A172 (cell line): ENCODE measurements around the gene CLOCK. TPM values are rescaled to one million over a fixed set of nuclear protein-coding genes. Genes with fewer than 3 reads are reported as not detected.

Source experiments
- DNase-seq: peaks from one replicate; pipeline ENCODE4 v3.0.0-alpha.2; 2015; ENCODE audit warnings: low spot score
- total RNA-seq: library from RNA; depleted of rRNA; stranded (reverse); fragments of >200 nt; shearing (Covaris generic); gene quantifications from 2 replicates; pipeline ENCODE4 v1.2.3, GENCODE V29; 2014

The CLOCK gene
- total RNA-seq, 1 experiment from 2014 or later: 35.1 TPM

DNA sequence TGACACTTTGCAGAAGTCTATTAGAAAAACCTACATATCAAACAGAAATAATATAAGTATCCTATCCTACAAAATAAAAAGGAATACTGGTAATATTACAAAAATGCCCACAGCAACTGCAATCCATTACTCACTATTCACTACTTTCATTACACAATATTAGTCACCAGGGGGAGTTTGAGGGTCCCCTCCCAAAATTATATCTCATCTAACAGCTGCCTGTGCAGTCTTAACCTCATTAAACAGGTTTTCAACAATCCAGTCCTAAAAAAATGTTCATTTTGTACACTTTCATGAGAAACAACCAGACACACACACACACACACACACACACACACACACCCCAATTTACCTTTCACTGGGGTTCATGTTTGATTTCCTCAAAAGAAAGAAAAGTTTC lies 2.9 kb downstream of the CLOCK start:
- DNase-seq: no peak

DNA sequence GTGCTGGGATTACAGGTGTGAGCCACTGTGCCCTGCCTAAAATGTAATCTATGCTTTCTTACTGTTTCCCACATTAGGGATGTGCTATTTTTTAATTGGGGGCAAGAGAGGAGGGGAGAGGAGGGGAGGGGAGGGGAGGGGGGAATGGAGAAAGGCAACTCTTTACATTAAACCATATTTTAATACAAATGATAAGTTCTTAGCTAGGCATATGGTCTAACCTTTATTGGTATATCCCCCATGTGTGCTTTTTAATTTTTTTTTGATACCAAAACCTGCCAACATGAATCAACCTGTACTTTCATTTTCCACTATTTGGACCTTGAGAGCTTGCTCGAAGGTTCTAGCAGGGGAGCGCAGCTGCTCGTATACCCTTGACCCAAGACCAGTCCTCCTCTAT lies 6.4 kb downstream of the CLOCK start:
- DNase-seq: no peak

DNA sequence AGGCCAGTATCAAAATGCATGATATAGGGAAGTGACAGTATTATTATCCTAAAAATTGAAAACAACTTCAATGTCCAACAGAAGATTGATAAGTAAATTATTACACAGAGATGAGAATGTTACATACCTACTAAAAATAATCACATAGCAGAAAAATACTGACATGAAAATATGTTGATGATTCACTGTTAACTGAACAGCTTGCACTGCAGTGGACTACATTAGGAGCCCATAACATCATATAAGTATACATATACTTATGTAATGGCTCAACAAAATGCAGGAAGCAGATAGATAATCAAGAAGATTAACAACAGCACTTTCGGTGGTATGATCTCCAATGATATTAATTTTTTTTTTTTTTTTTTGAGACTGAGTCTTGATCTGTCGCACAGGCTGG lies 7.1 kb downstream of the CLOCK start:
- DNase-seq: no peak

DNA sequence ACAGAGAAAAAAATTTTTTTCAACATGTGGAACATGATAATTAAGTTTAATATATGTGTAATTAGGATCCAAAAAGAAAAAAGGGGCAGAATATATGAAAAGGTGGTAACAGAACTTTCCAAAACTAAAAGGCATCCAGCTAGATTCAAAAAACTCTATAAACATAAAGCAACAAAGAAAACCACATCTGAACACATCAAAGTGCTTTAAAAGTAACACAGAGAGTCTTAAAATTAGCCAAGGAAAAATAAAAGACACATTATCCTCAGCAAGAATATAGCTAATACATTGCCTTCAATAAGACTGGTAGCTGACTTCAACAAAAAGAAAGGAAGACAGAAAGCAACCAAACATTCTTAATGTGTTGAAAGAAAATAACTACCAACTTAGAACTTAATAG lies 8.2 kb downstream of the CLOCK start:
- no peak for DNase-seq

DNA sequence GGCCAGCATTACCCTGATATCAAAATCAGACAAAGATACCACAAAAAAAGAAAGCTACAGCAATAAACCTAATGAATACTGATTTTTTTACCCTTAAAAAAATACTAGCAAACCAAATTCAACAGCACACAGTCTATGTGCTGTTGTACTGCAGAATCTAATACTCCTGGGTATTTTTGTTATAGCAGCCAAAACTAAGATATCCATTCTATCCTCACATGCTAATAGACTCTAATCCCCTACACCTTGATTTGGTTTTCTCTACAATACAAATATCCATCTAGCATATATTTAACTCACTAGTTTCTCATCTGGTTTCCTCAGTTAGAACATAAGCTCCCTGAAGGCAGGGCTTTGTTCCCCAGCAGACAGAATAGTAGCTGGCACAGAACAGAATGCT lies 12.4 kb downstream of the CLOCK start:
- no peak for DNase-seq

DNA sequence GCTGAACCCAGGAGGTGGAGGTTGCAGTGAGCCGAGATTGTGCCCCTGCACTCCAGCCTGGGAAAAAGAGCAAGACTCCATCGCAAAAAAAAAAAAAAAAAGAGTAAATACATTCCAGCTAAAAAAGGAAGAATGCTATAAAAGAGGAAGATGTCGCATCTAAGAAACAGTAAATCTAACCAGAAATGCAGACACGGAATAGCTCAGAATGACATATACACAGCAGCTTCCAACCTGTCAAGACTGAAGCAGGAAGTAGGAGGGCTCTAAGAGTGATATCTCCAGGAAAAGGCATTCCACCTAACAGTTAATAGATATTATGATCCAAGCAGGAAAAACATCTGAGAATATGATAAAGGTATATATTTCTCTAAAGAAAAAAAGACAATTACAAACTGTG lies 16.0 kb downstream of the CLOCK start:
- no peak for DNase-seq

DNA sequence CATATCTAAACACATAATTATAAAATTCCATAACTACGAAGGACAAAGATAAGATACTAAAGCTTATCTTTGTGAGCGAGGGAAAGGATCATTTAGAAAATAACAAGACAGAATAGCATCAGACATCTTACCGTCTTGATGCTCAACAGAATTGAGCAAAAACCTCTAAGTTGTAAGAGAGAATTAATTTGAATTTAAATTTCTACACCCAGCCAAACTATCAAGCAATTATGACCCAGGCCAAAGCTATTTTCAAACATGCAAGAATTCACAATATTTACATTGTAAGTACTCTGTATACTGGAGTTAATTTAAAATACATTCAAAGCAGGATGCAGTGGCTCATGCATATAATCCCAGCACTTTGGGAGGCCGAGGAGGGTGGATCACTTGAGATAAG lies 16.5 kb downstream of the CLOCK start:
- DNase-seq: no peak

DNA sequence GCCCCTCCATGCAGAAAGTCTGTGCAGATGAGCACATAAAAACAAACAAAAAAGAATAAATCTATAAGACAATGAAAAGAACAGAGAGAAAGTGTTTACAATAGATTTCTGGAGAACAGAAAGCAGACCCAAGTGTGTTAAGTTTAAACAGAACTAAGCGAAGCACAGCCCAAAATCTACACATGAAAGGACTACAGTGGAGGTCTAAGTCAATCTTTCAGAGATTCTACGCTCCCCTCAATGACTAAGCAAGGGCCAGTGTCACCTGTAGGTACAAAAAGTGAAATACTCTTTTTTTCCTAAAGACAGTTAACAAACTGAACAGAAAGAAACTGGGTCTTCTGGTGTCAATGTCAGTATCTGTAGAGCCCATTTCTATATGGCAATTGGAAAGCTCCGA lies 18.2 kb downstream of the CLOCK start:
- DNase-seq: no peak

DNA sequence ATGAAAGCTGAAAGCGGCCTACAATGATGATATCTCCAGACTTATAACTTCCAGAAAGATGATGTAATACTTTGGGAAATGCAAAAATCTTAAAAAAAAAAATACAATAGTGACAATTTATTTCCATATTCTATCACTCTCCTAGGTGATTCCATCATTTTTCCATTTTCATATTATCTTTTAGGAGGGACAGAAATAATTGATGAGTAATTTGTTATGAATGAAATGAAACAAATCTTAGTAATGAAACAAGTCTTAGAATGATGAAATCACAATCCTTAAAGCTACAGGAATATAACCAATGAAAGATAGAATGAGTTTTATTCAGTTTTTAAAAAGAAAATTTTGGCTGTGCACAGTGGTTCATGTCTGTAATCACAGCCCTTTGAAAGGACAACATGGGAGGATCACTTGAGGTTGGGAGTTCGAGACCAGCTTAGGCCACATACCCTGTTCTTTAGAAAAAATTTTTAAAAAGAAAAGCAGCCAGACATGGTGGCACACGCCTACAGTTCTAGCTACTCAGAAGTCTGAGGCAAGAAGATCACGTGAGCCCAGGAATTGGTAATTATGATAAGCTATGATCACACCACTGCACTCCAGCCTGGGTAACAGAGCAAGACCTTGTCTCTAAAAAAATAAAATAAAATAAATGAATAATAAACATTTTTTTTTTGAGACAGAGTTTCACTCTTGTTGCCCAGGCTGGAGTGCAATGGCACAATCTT lies 21.7 kb downstream of the CLOCK start:
- DNase-seq: no peak

DNA sequence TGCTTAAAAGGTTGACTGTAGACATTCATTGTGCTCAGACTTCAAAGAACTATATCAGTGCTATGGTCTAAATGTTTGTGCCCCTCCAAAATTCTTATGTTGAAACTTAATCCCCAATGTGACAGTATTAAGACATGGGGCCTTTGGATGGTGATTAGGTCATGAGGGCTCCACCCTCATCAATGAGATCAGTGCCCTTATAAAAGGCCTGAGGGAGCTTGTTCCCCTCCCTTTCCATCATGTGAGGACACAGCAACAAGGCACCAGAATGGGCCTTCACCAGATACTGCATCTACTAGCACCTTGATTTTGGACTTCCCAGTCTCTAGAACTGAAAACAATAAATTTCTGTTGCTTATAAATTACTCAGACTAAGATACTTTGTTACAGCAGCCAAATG lies 28.3 kb downstream of the CLOCK start:
- DNase-seq: no peak

DNA sequence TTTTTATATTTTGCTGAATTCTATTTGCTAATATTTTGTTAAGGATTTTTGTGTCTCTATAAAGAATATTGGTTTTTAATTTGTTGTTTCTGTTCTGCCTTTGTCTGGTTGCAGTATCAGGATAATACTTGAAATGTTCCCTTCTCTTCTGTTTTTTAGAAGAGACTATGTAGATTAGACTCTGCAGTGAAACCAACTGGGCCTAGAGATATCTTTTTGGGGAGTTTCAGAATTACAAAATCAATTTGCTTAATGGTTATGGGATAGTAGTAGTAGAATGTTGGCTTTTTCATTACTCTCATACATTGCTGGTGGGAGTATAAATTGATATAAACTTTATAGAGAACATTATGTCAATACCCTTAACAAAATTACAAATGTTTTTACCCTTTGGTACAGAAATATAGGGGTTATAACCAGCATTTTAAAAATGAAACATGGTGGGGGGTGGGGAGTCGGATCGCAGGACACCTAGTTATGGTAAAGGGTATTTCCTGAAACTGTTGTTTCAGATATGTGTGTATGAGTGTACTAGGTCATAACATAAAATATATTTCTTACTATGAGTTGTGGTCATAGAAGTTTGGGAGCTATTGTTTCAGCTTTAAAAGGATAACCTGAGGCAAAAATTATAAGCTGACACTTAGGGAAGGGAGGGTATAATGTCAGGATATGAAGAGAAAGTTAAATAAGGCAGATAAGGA lies 29.0 kb downstream of the CLOCK start:
- DNase-seq: no peak

DNA sequence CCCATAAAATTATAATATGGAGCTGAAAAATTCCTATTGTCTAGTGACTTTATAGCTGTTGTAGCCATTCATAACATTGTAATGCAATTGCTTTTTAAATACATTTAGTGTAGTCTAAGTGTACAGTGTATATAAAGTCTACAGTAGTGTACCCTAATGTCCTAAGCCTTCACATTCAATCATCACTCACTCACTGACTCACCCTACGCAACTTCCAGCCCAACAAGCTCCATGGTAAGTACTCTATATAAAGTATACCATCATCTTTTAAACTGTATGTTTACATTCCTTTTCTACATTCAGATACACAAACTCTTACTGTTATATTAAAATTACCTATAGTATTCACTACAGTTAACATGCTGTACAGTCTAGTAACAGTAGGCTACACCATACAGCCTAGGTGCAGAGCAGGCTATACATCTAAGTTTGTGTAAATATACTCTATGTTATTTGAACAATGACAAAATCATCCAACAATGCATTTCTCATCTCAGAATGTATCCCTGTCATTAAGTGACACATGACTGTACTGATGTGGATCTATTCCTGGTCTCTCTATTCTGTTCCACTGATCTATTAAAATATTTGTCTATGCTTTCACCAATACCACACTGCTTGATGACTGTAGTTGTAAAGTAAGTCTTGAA lies 33.7 kb downstream of the CLOCK start:
- no peak for DNase-seq

DNA sequence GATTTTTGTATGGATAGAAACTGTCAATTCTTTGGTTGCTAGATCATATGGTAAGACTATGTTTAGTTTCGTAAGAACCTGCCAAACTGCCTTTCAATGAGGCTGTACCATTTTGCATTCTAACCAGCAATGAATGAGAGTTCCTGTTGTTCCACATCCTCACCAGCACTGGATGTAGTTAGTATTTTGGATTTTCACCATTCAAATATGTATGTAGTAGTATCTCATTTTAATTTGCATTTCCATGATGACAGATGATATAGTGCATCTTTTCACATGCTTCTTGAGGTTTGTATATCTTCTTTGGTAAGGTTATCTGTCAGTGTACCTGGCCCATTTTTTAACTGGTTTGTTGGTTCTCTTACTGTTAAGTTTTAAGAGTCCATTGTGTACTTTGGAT lies 34.6 kb downstream of the CLOCK start:
- DNase-seq: no peak

DNA sequence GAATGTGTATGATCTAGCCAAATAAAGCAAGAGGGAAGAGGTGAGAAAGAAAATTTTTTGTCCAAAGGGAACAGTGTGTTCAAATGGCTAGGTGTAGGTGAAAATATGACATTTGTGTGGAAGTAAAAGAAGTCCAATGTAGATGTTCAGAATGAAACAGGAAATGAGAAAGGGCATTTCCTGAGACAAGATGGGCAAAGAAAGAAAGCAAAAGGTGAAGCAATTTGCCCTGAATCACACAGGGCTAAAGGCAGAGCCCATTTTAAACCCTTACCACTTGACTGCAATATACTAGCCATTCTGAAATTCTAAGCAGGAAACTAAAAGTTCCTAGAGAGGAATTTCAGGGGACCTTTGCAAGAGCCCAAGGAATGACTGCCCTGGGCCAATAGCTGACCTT lies 36.0 kb downstream of the CLOCK start:
- DNase-seq: no peak

DNA sequence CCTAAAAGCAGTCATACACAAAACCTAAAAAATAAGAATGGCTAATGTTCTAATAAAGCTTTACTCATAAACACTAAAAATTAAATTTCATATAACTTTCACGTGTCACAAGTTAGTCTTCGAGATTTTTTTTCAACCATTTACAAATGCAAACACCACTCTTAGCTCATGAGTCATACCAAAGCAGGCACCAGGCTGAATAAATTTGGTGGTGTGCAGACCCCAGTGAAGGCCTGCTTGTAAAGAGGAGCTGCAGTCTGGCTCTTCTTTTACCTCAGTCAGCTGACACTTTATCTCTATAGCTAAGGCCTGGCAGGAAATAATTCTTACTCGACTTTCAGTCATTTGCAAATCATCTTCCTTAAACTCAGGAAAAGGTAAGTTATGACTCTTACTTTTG lies 37.4 kb downstream of the CLOCK start:
- no peak for DNase-seq

DNA sequence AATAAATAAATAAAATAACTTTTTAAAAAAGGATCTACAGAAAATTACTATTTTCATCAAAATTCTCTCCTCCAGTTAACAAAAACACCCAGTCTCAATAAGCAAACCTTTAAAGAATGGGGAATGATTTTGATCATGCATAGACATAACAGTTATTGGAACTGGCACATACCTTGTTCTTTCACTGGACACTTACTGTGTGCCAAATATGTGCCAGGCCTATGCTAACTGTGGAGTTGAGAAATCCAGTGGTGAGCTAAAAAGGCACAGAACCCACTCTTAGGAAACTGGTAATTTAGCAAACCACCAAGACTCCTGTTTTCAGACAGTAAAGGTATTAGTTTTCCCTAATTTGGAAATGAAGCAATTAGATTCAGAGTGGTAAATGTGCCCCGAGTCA lies 39.1 kb downstream of the CLOCK start:
- no peak for DNase-seq

DNA sequence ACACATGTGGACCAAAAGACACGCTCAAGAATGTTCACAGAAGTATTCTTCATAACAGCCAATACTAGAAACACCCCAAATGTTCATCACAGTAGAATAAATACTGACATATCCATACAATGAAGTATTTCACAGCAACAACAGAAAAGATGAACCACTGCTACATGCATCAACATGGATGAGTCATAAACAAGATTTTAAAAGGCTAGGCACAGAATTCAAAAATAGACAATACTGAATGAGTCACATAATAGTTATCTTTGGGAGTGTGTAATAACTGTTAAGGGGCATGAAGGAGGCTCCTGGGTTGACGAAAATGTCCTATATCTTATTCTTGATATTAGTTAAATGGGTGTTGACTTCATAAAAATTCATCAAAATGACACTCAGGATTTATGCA lies 43.5 kb downstream of the CLOCK start:
- peak; percentile 70 for DNase-seq

DNA sequence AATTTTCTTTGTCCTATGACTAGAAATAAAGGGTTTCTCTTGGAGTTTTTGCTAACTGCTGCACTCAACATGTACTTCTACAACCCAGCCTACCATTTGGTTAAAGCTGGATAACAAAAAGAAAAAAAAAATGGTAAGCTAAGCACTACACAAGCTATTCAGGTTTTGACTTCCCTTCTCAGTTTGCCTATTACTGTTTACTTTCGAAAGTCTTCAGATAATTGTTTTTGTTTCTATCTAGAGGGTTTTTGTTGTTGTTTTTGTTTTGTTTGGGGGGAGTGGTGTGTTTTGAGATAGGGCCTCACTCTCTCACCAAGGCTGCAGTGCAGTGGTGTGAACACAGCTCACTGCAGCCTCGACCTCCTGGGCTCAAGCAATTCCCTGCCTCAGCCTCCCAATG lies 46.6 kb downstream of the CLOCK start:
- no peak for DNase-seq

DNA sequence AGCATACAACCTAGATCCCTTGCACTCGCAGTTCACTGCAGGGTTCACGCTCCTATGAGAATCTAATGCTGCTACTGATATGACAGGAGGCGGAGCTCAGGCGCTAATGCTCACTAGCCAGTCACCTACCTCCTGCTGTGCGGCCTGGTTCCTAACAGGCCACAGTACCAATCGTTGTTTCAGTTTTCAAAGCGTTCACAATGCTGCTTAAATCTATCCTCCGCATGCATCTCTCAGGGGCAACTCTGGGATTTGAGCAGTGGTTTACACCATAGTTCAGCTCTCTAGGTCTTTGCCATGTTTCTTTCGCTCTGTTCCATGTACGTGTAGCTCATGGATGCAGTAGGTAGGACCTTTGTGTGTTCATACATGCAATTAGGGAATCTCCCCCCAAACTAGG lies 47.2 kb downstream of the CLOCK start:
- DNase-seq: no peak

DNA sequence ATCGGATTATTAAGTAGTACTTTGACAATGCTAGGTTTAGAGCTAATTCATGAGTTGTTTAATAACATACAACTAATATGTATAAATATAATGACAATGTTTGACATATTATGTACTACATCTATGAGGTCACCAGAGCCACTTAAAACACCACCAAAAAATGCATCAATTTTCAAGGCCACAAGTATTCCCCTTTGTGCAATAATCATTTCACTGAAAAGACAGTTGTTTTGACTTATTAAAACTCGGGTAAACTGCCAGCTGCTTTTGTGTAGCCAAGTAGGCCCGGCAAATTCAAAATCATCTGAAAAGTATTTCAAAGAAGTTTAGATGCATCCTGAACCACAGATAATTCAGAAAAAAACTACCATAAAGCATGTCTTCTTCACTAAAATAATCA lies 48.7 kb downstream of the CLOCK start:
- DNase-seq: no peak

DNA sequence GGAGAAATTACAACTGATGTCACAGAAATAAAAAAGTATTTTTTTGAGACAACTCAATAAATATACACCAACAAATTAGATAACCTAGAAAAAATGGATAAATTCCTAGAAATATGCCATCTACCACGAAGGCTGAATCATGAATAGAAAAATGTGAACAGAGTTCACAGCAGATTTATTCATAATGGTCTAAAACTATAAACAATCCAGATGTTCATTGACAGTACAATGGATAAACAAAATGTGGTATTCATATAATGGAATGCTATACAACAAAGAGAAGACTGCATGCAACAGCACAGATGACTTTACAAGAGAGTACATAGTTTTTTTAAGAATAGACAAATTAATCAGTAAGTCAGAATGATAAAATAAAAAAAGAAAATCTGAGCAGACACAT lies 55.2 kb downstream of the CLOCK start:
- DNase-seq: no peak

DNA sequence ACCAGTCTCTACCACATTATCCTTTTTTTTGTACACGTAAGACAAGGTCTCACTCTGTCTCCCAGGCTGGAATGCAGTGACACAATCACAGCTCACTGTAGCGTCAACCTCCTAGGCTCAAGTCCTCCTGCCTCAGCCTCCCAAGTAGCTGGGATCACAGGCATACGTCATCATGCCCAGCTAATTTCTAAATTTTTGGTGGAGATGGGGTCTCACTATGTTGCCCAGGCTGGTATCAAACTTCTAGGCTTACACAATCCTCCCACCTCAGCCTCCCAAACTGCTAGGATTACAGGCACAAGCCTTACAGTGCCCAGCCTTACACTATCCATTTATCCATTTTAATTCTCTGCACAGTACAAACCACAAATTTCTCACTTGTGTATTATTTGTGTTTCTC lies 58.0 kb downstream of the CLOCK start:
- DNase-seq: no peak

DNA sequence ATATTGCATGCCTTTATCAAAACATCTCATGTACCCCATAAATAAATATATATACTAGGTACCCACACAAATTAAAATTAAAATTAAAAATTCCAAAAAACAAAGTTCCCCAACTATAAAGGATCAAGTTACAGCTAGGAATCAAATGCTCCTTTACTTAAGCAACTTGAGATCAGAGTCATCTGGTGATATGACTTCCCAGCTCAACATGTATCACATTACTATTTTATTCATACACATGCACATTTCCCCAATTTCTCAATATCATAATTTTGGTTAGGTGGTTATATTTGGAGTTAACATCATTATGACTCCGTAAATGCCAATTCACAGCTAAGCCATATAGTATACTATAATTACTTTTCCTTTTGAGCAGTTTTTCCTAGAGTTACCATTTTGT lies 60.9 kb downstream of the CLOCK start:
- no peak for DNase-seq
